ENCODE results near the gene GLDC. TPM values are rescaled to one million over a fixed set of nuclear protein-coding genes. Genes with fewer than 3 reads are reported as not detected.

Gene GLDC
- total and polyA plus RNA-seq, 10 of the 15 experiments (the other 5 are each of a cell fraction or from before 2014, with no cell fraction given): 33.1 to 165 (median 114) TPM

- intact Hi-C loops (cut with micrococcal nuclease; ENCODE audit: unreplicated experiment): no loop called here
- H2AFZ ChIP-seq (ENCODE audit: control insufficient read depth, low read depth, low read length): no peak overlapping the region
- POLR2A ChIA-PET: no interaction called here
- no peak overlapping the region for H3K9ac ChIP-seq (ENCODE audit: control insufficient read depth, insufficient read depth, low read length)
- H4K20me1 ChIP-seq (ENCODE audit: control insufficient read depth, insufficient read depth): no peaks in the 10 kb centered on the region
- CTCF ChIA-PET: interaction anchor here (0.9 kb wide), 1 partner anchor 40 kb away, joined by 3 read pairs; no protein-coding TSS in a partner anchor
- SMC1A ChIA-PET (ENCODE audit: uncharacterized antibody, unreplicated experiment): no interaction called here
- in situ Hi-C loops (cut with MboI): no loop called here
- BruUV-seq (replicated peaks): no TSS peak
- H3K27ac ChIP-seq (ENCODE audit: control insufficient read depth, insufficient read depth): no peak overlapping the region
- H3K9me3 ChIP-seq (replicated peaks; ENCODE audit: control insufficient read depth, insufficient read depth, low read length): no peaks in the 10 kb centered on the region
- 95% methylated on average over 8 of the region's 8 CpGs for WGBS (ENCODE audit: insufficient coverage, insufficient replicate concordance, low lambda C conversion rate, missing lambda C conversion rate)
- no peak overlapping the region for H3K4me2 ChIP-seq (ENCODE audit: control insufficient read depth, insufficient read depth)
- ATAC-seq: no peak
- FAIRE-seq: no peak
- no peaks in the 10 kb centered on the region for H3K4me1 ChIP-seq (ENCODE audit: control insufficient read depth, insufficient read depth, low read length)
- peaks cover 6 to 8% of the 10 kb centered on the region in 2 experiments for H3K36me3 ChIP-seq (ENCODE audit: control insufficient read depth in 2 of 2, insufficient read depth in 2 of 2, low read length in 1 of 2)
- H3K4me3 ChIP-seq: no peak overlapping the region
- TF ChIP-seq SUZ12 (IDR thresholded peaks at IDR 0.05; ENCODE audit: unreplicated experiment) (no peak), NBN (IDR thresholded peaks at IDR 0.05) (no peak), ZNF207 (IDR thresholded peaks at IDR 0.05; ENCODE audit: borderline replicate concordance) (no peak), IRF3 (IDR thresholded peaks at IDR 0.05) (no peak), JUNB (IDR thresholded peaks at IDR 0.05) (no peak), ZNF217 (IDR thresholded peaks at IDR 0.05) (no peak)
- no peak for DNase-seq (ENCODE audit: low read depth, low spot score)
- RAD21 ChIA-PET (ENCODE audit: unreplicated experiment): interaction anchor here (1.1 kb wide), 1 partner anchor 9 kb away, joined by 3 read pairs; no protein-coding TSS in a partner anchor
- no peaks in the 10 kb centered on the region for H3K27me3 ChIP-seq (replicated peaks in 1 of 2; ENCODE audit: control insufficient read depth in 2 of 2, insufficient read depth in 2 of 2, low read length in 1 of 2)
- H3K79me2 ChIP-seq (ENCODE audit: control insufficient read depth, insufficient read depth, low read length): no peaks in the 10 kb centered on the region
Observed at GRCh38 chr9:6545017-6545691, 100.4 kb downstream of the GLDC start.

DNA sequence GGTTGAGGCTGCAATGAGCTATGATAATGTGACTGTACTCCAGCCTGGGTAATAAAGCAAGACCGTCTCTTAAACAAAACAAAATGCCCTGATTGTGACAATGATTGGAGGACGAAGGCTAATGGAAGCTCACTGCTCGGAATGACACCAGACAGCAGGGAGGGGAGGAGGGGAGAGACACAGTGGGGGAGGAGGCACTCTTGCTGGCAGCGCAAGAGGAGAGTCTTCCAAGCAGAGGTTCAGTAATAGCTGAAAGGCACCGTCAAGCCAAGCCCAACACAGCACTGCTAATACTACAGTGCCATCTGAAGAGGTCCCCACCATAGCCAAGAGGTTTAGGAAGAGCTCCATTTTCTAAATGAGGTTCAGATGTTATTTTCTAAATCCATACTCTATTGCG lies 102.3 kb downstream of the GLDC start:
- intact Hi-C loops (cut with micrococcal nuclease; ENCODE audit: unreplicated experiment) (no loop called here), in situ Hi-C loops (cut with MboI) (no loop called here)
- POLR2A ChIA-PET: no interaction called here
- Histone ChIP-seq H3K9ac (ENCODE audit: control insufficient read depth, insufficient read depth, low read length) (no peak overlapping the region), H4K20me1 (ENCODE audit: control insufficient read depth, insufficient read depth) (no peaks in the 10 kb centered on the region), H3K79me2 (ENCODE audit: control insufficient read depth, insufficient read depth, low read length) (no peaks in the 10 kb centered on the region), H3K27ac (ENCODE audit: control insufficient read depth, insufficient read depth) (no peak overlapping the region), H3K9me3 (replicated peaks; ENCODE audit: control insufficient read depth, insufficient read depth, low read length) (no peaks in the 10 kb centered on the region), H3K4me2 (ENCODE audit: control insufficient read depth, insufficient read depth) (no peak overlapping the region), H3K4me3 (no peak overlapping the region), H3K27me3 (replicated peaks in 1 of 2; ENCODE audit: control insufficient read depth in 2 of 2, insufficient read depth in 2 of 2, low read length in 1 of 2) (no peaks in the 10 kb centered on the region), H3K36me3 (ENCODE audit: control insufficient read depth in 2 of 2, insufficient read depth in 2 of 2, low read length in 1 of 2) (peaks cover 3 to 10% of the 10 kb centered on the region in 2 experiments; a peak in 3 of 4 replicates), H3K4me1 (ENCODE audit: control insufficient read depth, insufficient read depth, low read length) (no peaks in the 10 kb centered on the region), H2AFZ (ENCODE audit: control insufficient read depth, low read depth, low read length) (no peak overlapping the region)
- RAD21 ChIA-PET (ENCODE audit: unreplicated experiment): no interaction called here
- no peak for ATAC-seq
- WGBS (ENCODE audit: insufficient coverage, insufficient replicate concordance, low lambda C conversion rate, missing lambda C conversion rate): 77% methylated on average over 6 of the region's 6 CpGs
- CTCF ChIA-PET: interaction anchor here (0.6 to 1.6 kb wide), 5 partner anchors 124 to 772 kb away, joined by 3 to 5 read pairs (median 3); no protein-coding TSS in a partner anchor
- no peak for FAIRE-seq
- BruUV-seq (replicated peaks): no TSS peak
- DNase-seq (ENCODE audit: low read depth, low spot score): no peak
- SMC1A ChIA-PET (ENCODE audit: uncharacterized antibody, unreplicated experiment): interaction anchor here (1.6 kb wide), 1 partner anchor 186 kb away, joined by 3 read pairs; no protein-coding TSS in a partner anchor
- TF ChIP-seq HDGF (IDR thresholded peaks at IDR 0.05): no peak
- TF ChIP-seq ETV6 (conservative IDR thresholded peaks at IDR 0.05 in 1 of 2, IDR thresholded peaks at IDR 0.05 in 1 of 2; ENCODE audit: borderline replicate concordance in 1 of 2, low read depth in 1 of 2): no peak
- no peak for TF ChIP-seq SUPT20H (IDR thresholded peaks at IDR 0.05; ENCODE audit: borderline replicate concordance, control insufficient read depth, low read depth, low read length)
- TF ChIP-seq SMAD5 (IDR thresholded peaks at IDR 0.05; ENCODE audit: low read depth): no peak
- TF ChIP-seq KLF5 (IDR thresholded peaks at IDR 0.05; ENCODE audit: partially characterized antibody): no peak
- TF ChIP-seq CREM (IDR thresholded peaks at IDR 0.05; ENCODE audit: low read depth): no peak
- no peak for TF ChIP-seq JUND (IDR thresholded peaks at IDR 0.05; ENCODE audit: low read depth, low read length)
- no peak for TF ChIP-seq ZNF24 (IDR thresholded peaks at IDR 0.05)
- TF ChIP-seq PAX5 (IDR thresholded peaks at IDR 0.05; ENCODE audit: borderline replicate concordance, low read depth, low read length): no peak
- TF ChIP-seq ZNF274 (IDR thresholded peaks at IDR 0.05; ENCODE audit: insufficient read depth, insufficient read length): no peak
- TF ChIP-seq BACH1 (IDR thresholded peaks at IDR 0.05; ENCODE audit: borderline replicate concordance): no peak
- no peak for TF ChIP-seq CREB1 (IDR thresholded peaks at IDR 0.05; ENCODE audit: low read depth)
- no peak for TF ChIP-seq MTA2 (IDR thresholded peaks at IDR 0.05; ENCODE audit: low read depth)
- no peak for TF ChIP-seq ZSCAN29 (IDR thresholded peaks at IDR 0.05)

Data from GM12878 (cell line).